Daoy (cell line): ENCODE data around the gene TXNDC11. TPM values are rescaled to one million over a fixed set of nuclear protein-coding genes. Genes with fewer than 3 reads are reported as not detected.
A peak's percentile ranks its signal among the peaks of the same experiment; 100 is the strongest.
"Not testable (repeated sequence)": the region's sequence is repeated elsewhere in the genome, so short reads cannot be mapped to it uniquely, and the experiment has no call there.

Experiments
- DNase-seq: peaks from one replicate; pipeline ENCODE4 v3.0.0-alpha.2; 2015; ENCODE audit warnings: low read depth
- total RNA-seq: library from RNA; depleted of rRNA; stranded (reverse); fragments of >200 nt; shearing (Covaris generic); gene quantifications from 2 replicates; pipeline ENCODE4 v1.2.3, GENCODE V29; 2014; rRNA removed

TXNDC11 gene
- total RNA-seq = 15.8 and 22.5 TPM in 2 replicates

- DNase-seq = peak; percentile 98
Measured at GRCh38 chr16:11742536-11743307, at the start of gene TXNDC11. Gene TXNDC11, minus strand, starts transcription at chr16:11742857. Its CDS starts 127 bp downstream, at chr16:11742730.

GRCh38 chr16:11791144-11791828, 48.6 kb upstream of the TXNDC11 start:
- no peak for DNase-seq

- DNase-seq = no peak
Measured at GRCh38 chr16:11788914-11789313, 46.3 kb upstream of the TXNDC11 start.

GRCh38 chr16:11784980-11785599, 42.4 kb upstream of the TXNDC11 start:
- not testable (repeated sequence) for DNase-seq

GRCh38 chr16:11784381-11784780, 41.7 kb upstream of the TXNDC11 start:
- DNase-seq = not testable (repeated sequence)

GRCh38 chr16:11784038-11784369, 41.3 kb upstream of the TXNDC11 start:
- DNase-seq = no peak

GRCh38 chr16:11783319-11784037, 40.8 kb upstream of the TXNDC11 start:
- DNase-seq = no peak

GRCh38 chr16:11781773-11782172, 39.1 kb upstream of the TXNDC11 start:
- DNase-seq = no peak

- no peak for DNase-seq
Measured at GRCh38 chr16:11780991-11781680, 38.5 kb upstream of the TXNDC11 start.

- DNase-seq = no peak
Measured at GRCh38 chr16:11779074-11779473, 36.4 kb upstream of the TXNDC11 start.

- DNase-seq = no peak
Measured at GRCh38 chr16:11774065-11774626, 31.5 kb upstream of the TXNDC11 start.

- DNase-seq = no peak
Measured at GRCh38 chr16:11768849-11769248, 26.2 kb upstream of the TXNDC11 start.

- no peak for DNase-seq
Measured at GRCh38 chr16:11762431-11762830, 19.8 kb upstream of the TXNDC11 start.

- DNase-seq = no peak
Measured at GRCh38 chr16:11759997-11760396, 17.3 kb upstream of the TXNDC11 start.

- no peak for DNase-seq
Measured at GRCh38 chr16:11759163-11759834, 16.6 kb upstream of the TXNDC11 start.

- DNase-seq = peak; percentile 17
Measured at GRCh38 chr16:11757671-11758545, 15.3 kb upstream of the TXNDC11 start.

- no peak for DNase-seq
Measured at GRCh38 chr16:11756248-11756647, 13.6 kb upstream of the TXNDC11 start.

GRCh38 chr16:11755022-11755760, 12.5 kb upstream of the TXNDC11 start:
- DNase-seq = no peak

GRCh38 chr16:11752856-11753255, 10.2 kb upstream of the TXNDC11 start:
- DNase-seq = no peak
